Naive thymus-derived CD4-positive, alpha-beta T cell (primary cell): ENCODE measurements around the gene RAPSN. TPM values are rescaled to one million over a fixed set of nuclear protein-coding genes. Genes with fewer than 3 reads are reported as not detected.

Experiments
- ATAC-seq: fragments of 150-1000 bp; cut with Tn5 transposase; 2 replicates; pipeline ENCODE4 v1.10.0; 2021; ENCODE audit warnings: mild to moderate bottlenecking, moderate library complexity
- CTCF ChIA-PET: fragments of 350-600 bp; sonication (Branson Sonifier 250); formaldehyde crosslinking; loops from one replicate; lab custom pipeline; 2021; ENCODE audit warnings: antibody characterized with exemption; lab: Charles Lee
- POLR2A ChIA-PET: fragments of 350-600 bp; sonication (Branson Sonifier 250); formaldehyde crosslinking; loops from one replicate; lab custom pipeline; 2021; ENCODE audit warnings: antibody characterized with exemption, inconsistent platforms; lab: Charles Lee
- DNase-seq, 9 donors: peaks; one replicate each; pipeline versions ENCODE4 v3.0.0 to v3.0.0-alpha.2; 2020 to 2022; ENCODE audit warnings: mixed read lengths in 1 of 9
- H3K27ac ChIP-seq: one replicate; pipeline ENCODE4 v1.7.0; 2013; ENCODE audit warnings: mild to moderate bottlenecking, low read depth, low read length, moderate library complexity
- H3K27me3 ChIP-seq, 2 donors: one replicate each; pipeline ENCODE4 v1.7.0; 2013; ENCODE audit warnings: low read length in 2 of 2, mild to moderate bottlenecking in 2 of 2, moderate library complexity in 2 of 2; ENCODE audit not compliant: control insufficient read depth in 2 of 2, insufficient read depth in 2 of 2
- H3K36me3 ChIP-seq, 3 experiments: 1 replicate in 2 of 3; 2 replicates in 1 of 3; pipeline ENCODE4 v1.7.0; 2013; ENCODE audit warnings: low read length in 3 of 3, mild to moderate bottlenecking in 3 of 3, moderate library complexity in 1 of 3; ENCODE audit not compliant: insufficient read depth in 3 of 3, control insufficient read depth in 2 of 3
- H3K4me1 ChIP-seq, 2 donors: one replicate each; pipeline ENCODE4 v1.7.0; 2013; ENCODE audit warnings: low read length in 2 of 2, mild to moderate bottlenecking in 2 of 2, moderate library complexity in 1 of 2; ENCODE audit not compliant: control insufficient read depth in 2 of 2, insufficient read depth in 2 of 2
- H3K4me3 ChIP-seq: 2 replicates; pipeline ENCODE4 v1.7.0; 2013; ENCODE audit warnings: mild to moderate bottlenecking, low read length
- H3K9me3 ChIP-seq, 3 experiments: 1 replicate in 2 of 3; 2 replicates in 1 of 3; pipeline ENCODE4 v1.7.0; 2013; ENCODE audit warnings: low read length in 3 of 3; ENCODE audit not compliant: control insufficient read depth in 2 of 3
- H3K27ac Mint-ChIP-seq, 9 donors: one replicate each; pipeline ENCODE4 v1.8.0; 2020 to 2022; ENCODE audit warnings: mixed read lengths in 9 of 9, mild to moderate bottlenecking in 8 of 9, moderate library complexity in 5 of 9, inconsistent platforms in 2 of 9
- H3K27me3 Mint-ChIP-seq, 5 donors: one replicate each; pipeline ENCODE4 v1.8.0; 2021 to 2022; ENCODE audit warnings: mixed read lengths in 5 of 5, mild to moderate bottlenecking in 1 of 5
- H3K36me3 Mint-ChIP-seq, 5 donors: one replicate each; pipeline ENCODE4 v1.8.0; 2020 to 2022; ENCODE audit warnings: mixed read lengths in 5 of 5, mild to moderate bottlenecking in 3 of 5, inconsistent platforms in 1 of 5
- H3K4me1 Mint-ChIP-seq, 7 donors: one replicate each; pipeline ENCODE4 v1.8.0; 2020 to 2022; ENCODE audit warnings: mixed read lengths in 7 of 7, mild to moderate bottlenecking in 3 of 7, inconsistent platforms in 1 of 7
- H3K4me3 Mint-ChIP-seq, 10 donors: one replicate each; pipeline ENCODE4 v1.8.0; 2020 to 2022; ENCODE audit warnings: mild to moderate bottlenecking in 10 of 10, mixed read lengths in 10 of 10, moderate library complexity in 6 of 10, inconsistent platforms in 2 of 10
- H3K9me3 Mint-ChIP-seq, 11 donors: one replicate each; pipeline ENCODE4 v1.8.0; 2020 to 2022; ENCODE audit warnings: mixed read lengths in 11 of 11, mild to moderate bottlenecking in 4 of 11, inconsistent platforms in 1 of 11, moderate library complexity in 1 of 11
- intact Hi-C, 2 donors: fragments of 100-400 bp; cut with micrococcal nuclease; formaldehyde crosslinking; loops; one replicate each; pipeline ENCODE4 v1.15.1; 2023
- polyA plus RNA-seq, 2 donors: library from polyadenylated mRNA; unstranded; fragments of 300-500 nt; fragmentation: Illumina TruSeq; gene quantifications; one replicate each; pipeline ENCODE4 v1.2.3, GENCODE V29; 2021
- total RNA-seq, 6 experiments: library from RNA in 5 of 6; stranded (reverse) in 5 of 6; gene quantifications; 1 replicate in 5 of 6; 2 replicates in 1 of 6; pipeline ENCODE4 v1.2.3 and lab custom pipeline; 2021 to 2026

RAPSN gene
- total and polyA plus RNA-seq, 7 experiments from 2014 or later, result 0.99 to 1.7 (median 1.4) TPM; not detected in 2

DNA sequence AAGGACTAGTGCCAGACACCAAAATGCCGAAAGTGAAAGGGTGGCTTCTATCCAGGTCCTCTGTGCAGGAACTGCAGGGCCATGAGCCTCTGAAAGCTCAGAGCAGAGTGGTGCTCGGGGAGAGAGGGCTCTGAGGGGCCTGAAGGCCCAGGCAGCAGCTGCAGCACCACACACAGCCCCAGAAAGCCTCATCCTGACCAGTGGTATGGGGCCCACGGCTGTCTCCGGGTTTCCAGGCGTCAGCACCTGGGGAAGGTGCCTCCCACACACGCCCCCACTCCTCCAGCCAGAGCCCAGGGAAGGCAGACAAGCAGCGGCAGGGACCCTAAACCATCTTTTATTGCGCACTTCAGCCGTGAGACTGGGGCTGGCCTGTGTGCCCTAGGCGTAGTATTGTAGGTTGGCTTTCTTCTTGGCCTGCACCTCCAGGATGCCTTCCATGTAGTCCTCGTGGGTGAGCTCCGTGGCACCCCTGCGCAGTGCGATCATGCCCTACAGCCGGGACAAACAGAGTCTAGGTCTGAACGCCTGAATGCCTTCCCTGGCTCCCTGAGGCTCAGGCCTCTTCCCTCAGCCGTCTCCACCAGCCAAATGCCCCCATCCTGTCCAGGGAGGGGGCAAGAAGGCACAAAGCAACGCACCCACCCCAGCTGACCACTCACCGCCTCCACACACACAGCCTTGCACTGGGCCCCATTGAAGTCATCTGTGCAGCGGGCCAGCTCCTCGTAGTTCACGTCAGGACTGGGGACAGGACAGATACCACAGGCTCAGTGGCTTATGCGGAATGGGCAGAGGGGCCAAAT lies 30.3 kb downstream of the RAPSN start:
- H3K4me3 ChIP-seq, result no peak overlapping the region
- no peaks in the 10 kb centered on the region for H3K4me1 ChIP-seq
- no peak for ATAC-seq
- H3K9me3 ChIP-seq, result no peaks in the 10 kb centered on the region
- H3K4me1 Mint-ChIP-seq, result peaks cover 0 to 5% (median 3%) of the 10 kb centered on the region in 7 donors
- peak overlapping the region in 2 of 9 donors; percentile 51 to 54 for H3K27ac Mint-ChIP-seq
- no peaks in the 10 kb centered on the region for H3K27me3 ChIP-seq
- no peak for DNase-seq
- CTCF ChIA-PET, result no interaction called here
- H3K9me3 Mint-ChIP-seq, result no peaks in the 10 kb centered on the region
- no peak overlapping the region for H3K4me3 Mint-ChIP-seq
- H3K27me3 Mint-ChIP-seq, result no peaks in the 10 kb centered on the region
- POLR2A ChIA-PET, result interaction anchor here (1.0 kb wide), 1 partner anchor 15 kb away, joined by 3 read pairs; no protein-coding TSS in a partner anchor
- peaks cover 0 to 96% (median 0%) of the 10 kb centered on the region in 3 experiments for H3K36me3 ChIP-seq
- no peak overlapping the region for H3K27ac ChIP-seq
- intact Hi-C loops, result no loop called here
- H3K36me3 Mint-ChIP-seq, result peaks cover 0 to 27% (median 11%) of the 10 kb centered on the region in 5 donors

DNA sequence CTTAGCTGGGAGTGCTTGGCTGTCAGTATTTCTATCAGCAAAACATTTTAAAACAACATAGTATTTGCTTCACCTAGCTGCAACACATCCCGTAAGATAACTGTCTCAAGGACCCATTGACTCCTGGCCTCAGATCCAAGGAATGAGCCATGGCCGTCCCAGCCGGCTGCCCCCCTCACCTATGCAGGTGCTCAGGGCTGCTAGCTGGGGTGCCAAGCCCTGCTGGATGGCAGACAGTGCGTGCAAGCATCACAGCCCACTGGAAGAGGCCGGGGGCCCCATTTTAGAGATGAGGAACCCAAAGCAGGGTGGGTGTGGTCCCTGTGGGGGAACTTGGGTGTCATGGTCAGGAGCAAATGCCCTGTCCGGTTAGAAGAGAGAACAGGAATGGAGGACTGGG lies 31.2 kb downstream of the RAPSN start:
- H3K36me3 ChIP-seq, result peaks cover 0 to 92% (median 0%) of the 10 kb centered on the region in 3 experiments
- ChIA-PET CTCF (interaction anchor here (1.5 kb wide), 1 partner anchor 44 kb away, joined by 5 read pairs; no protein-coding TSS in a partner anchor), POLR2A (interaction anchor here (0.9 to 1.0 kb wide), 2 partner anchors 8 to 14 kb away, joined by 3 to 5 read pairs; partner anchors contain the start of gene PSMC3)
- DNase-seq, result no peak
- peaks cover 0 to 26% (median 11%) of the 10 kb centered on the region in 5 donors for H3K36me3 Mint-ChIP-seq
- no peaks in the 10 kb centered on the region for H3K9me3 Mint-ChIP-seq
- intact Hi-C loops, result no loop called here
- ATAC-seq, result no peak
- peaks cover 0 to 5% (median 3%) of the 10 kb centered on the region in 7 donors for H3K4me1 Mint-ChIP-seq
- no peaks in the 10 kb centered on the region for H3K9me3 ChIP-seq
- no peaks in the 10 kb centered on the region for H3K4me1 ChIP-seq
- no peak overlapping the region for H3K27ac ChIP-seq
- H3K27me3 Mint-ChIP-seq, result no peaks in the 10 kb centered on the region
- H3K4me3 Mint-ChIP-seq, result no peak overlapping the region
- H3K4me3 ChIP-seq, result no peak overlapping the region
- H3K27me3 ChIP-seq, result no peaks in the 10 kb centered on the region
- H3K27ac Mint-ChIP-seq, result peak overlapping the region in 3 of 9 donors; percentile 21 to 50 (median 43)

DNA sequence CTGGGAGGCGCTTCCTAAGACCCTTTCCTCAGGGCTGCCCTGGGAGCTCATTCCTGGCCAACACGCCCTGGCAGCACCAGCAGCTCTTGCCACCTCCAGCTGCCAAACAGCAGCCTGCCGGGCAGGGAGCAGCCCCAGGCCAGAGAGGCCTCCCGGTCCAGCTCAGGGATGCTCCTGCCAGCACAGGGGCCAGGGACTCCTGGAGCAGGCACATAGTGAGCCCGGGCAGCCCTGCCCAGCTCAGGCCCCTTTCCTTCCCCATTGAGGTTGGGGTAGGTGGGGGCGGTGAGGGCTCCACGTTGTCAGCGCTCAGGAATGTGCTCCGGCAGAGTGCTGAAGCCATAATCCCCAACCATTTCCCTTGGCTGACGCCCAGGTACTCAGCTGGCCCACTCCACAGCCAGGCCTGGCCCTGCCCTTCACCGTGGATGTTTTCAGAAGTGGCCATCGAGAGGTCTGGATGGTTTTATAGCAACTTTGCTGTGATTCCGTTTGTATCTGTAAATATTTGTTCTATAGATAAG lies 32.9 kb downstream of the RAPSN start:
- no peak for DNase-seq
- Histone ChIP-seq H3K4me1 (no peaks in the 10 kb centered on the region), H3K27ac (no peak overlapping the region), H3K27me3 (no peaks in the 10 kb centered on the region), H3K9me3 (no peaks in the 10 kb centered on the region), H3K4me3 (no peak overlapping the region), H3K36me3 (peaks cover 0 to 81% (median 0%) of the 10 kb centered on the region in 3 experiments)
- Mint-ChIP-seq H3K4me3 (no peak overlapping the region), H3K36me3 (peaks cover 0 to 23% (median 11%) of the 10 kb centered on the region in 5 donors), H3K27me3 (no peaks in the 10 kb centered on the region), H3K4me1 (peaks cover 0 to 5% (median 0%) of the 10 kb centered on the region in 7 donors), H3K27ac (peak overlapping the region in 2 of 9 donors; percentile 36 to 38), H3K9me3 (no peaks in the 10 kb centered on the region)
- POLR2A ChIA-PET, result no interaction called here
- CTCF ChIA-PET, result interaction anchor here (0.7 to 0.9 kb wide), 2 partner anchors 37 to 42 kb away, joined by 4 read pairs; no protein-coding TSS in a partner anchor
- ATAC-seq, result no peak
- intact Hi-C loops, result no loop called here

DNA sequence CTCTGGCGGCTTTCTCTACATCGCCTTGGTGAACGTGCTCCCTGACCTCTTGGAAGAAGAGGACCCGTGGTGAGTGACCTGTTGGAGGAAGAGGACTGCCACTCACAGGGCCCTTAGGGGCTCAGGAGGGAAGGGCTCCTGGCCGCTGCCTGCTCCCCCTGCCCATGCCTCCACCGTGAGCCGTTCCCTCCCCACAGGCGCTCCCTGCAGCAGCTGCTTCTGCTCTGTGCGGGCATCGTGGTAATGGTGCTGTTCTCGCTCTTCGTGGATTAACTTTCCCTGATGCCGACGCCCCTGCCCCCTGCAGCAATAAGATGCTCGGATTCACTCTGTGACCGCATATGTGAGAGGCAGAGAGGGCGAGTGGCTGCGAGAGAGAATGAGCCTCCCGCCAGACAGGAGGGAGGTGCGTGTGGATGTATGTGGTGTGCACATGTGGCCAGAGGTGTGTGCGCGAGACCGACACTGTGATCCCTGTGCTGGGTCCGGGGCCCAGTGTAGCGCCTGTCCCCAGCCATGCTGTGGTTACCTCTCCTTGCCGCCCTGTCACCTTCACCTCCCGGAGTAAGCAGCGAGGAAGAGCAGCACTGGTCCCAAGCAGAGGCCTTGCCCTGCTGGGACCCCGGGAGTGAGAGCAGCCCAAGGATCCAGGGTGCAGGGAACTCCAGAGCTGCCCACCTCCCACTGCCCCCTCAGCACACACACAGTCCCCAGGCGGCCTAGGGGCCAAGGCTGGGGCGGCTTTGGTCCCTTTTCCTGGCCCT lies 33.7 kb downstream of the RAPSN start:
- Mint-ChIP-seq H3K9me3 (no peaks in the 10 kb centered on the region), H3K4me3 (no peak overlapping the region), H3K27me3 (no peaks in the 10 kb centered on the region), H3K27ac (peak overlapping the region in 3 of 9 donors; percentile 6 to 56 (median 38)), H3K4me1 (peaks cover 0 to 5% (median 0%) of the 10 kb centered on the region in 7 donors), H3K36me3 (peaks cover 0 to 23% (median 11%) of the 10 kb centered on the region in 5 donors)
- ChIA-PET POLR2A (no interaction called here), CTCF (interaction anchor here (0.7 to 0.9 kb wide), 2 partner anchors 37 to 41 kb away, joined by 4 read pairs; no protein-coding TSS in a partner anchor)
- no peaks in the 10 kb centered on the region for H3K27me3 ChIP-seq
- intact Hi-C loops, result no loop called here
- H3K27ac ChIP-seq, result no peak overlapping the region
- no peak overlapping the region for H3K4me3 ChIP-seq
- no peak for ATAC-seq
- no peak for DNase-seq
- peaks cover 0 to 78% (median 0%) of the 10 kb centered on the region in 3 experiments for H3K36me3 ChIP-seq
- H3K9me3 ChIP-seq, result no peaks in the 10 kb centered on the region
- no peaks in the 10 kb centered on the region for H3K4me1 ChIP-seq

DNA sequence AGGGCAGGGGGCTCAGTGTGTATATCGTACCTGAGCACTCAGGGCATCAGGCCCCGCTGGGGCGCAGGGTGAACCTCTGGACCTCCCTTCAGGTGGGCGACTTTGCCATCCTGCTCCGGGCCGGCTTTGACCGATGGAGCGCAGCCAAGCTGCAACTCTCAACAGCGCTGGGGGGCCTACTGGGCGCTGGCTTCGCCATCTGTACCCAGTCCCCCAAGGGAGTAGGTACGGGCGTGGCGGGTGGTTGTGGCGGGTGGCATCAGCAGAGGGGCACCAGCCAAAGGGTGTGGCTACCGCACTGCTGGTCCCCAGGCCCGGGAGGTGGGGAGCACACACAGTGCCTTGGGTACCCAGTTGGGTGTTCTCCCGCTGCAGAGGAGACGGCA lies 34.3 kb downstream of the RAPSN start:
- no peaks in the 10 kb centered on the region for H3K27me3 Mint-ChIP-seq
- POLR2A ChIA-PET, result no interaction called here

More for the DNA sequence above, 34.3 kb downstream of the RAPSN start:
- DNase-seq (no peak), ATAC-seq (no peak)
- H3K4me3 Mint-ChIP-seq, result no peak overlapping the region
- no peak overlapping the region for H3K27ac Mint-ChIP-seq
- intact Hi-C loops, result loop anchor here in 1 of 2 donors (5.0 kb wide), 1 partner anchor 587 kb away; no protein-coding TSS in a partner anchor
- H3K9me3 Mint-ChIP-seq, result no peaks in the 10 kb centered on the region
- H3K4me1 Mint-ChIP-seq, result peaks cover 0 to 6% (median 1%) of the 10 kb centered on the region in 7 donors
- CTCF ChIA-PET, result interaction anchor here (8.3 kb wide), 1 partner anchor 43 kb away, joined by 140 read pairs; no protein-coding TSS in a partner anchor
- Histone ChIP-seq H3K27ac (no peak overlapping the region), H3K27me3 (no peaks in the 10 kb centered on the region), H3K36me3 (peaks cover 0 to 72% (median 0%) of the 10 kb centered on the region in 3 experiments), H3K4me3 (no peak overlapping the region), H3K4me1 (no peaks in the 10 kb centered on the region), H3K9me3 (no peaks in the 10 kb centered on the region)
- peaks cover 0 to 17% (median 6%) of the 10 kb centered on the region in 5 donors for H3K36me3 Mint-ChIP-seq
